Mucosa of stomach (tissue), 1 donor: Measurements from ENCODE around the gene FRAT1.

ENCODE experiments used
- H3K27me3 ChIP-seq: one replicate; pipeline ENCODE4 v1.7.0; 2013; ENCODE audit warnings: mild to moderate bottlenecking, low read length; ENCODE audit not compliant: control insufficient read depth, insufficient read depth
- H3K36me3 ChIP-seq: one replicate; pipeline ENCODE4 v1.7.0; 2013; ENCODE audit warnings: low read length; ENCODE audit not compliant: control insufficient read depth, insufficient read depth
- H3K4me1 ChIP-seq: one replicate; pipeline ENCODE4 v1.7.0; 2013; ENCODE audit warnings: mild to moderate bottlenecking, low read length; ENCODE audit not compliant: control insufficient read depth, insufficient read depth
- H3K4me3 ChIP-seq: one replicate; pipeline ENCODE4 v1.7.0; 2013; ENCODE audit warnings: low read length
- H3K9ac ChIP-seq: one replicate; pipeline ENCODE4 v1.7.0; 2013; ENCODE audit warnings: mild to moderate bottlenecking, low read length, moderate library complexity
- H3K9me3 ChIP-seq: one replicate; pipeline ENCODE4 v1.7.0; 2013; ENCODE audit warnings: mild to moderate bottlenecking, low read length, moderate library complexity; ENCODE audit not compliant: control insufficient read depth
- donor health status: Pancreatic carcinoma.

FRAT1 gene

DNA sequence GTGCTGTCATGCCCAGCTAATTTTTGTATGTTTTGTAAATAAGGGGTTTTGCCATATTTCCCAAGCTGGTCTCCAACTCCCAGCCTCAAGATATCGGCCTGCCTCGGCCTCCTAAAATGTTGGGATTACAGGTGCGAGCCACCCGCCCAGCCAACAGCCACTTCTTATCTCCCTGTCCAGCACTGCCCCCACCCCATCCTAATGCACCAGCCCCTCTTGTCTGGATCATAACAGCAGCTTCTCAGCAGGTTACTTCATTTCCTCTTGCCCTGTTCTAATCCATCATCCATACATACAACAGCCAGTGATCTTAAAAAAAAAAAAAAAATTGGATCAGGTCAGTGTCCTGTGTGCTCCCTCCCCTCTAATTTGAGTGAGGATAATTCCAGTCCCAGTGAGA, 28.2 kb downstream of the FRAT1 start:
- Histone ChIP-seq H3K4me1 (peaks cover 10% of the 10 kb centered on the region), H3K27me3 (no peaks in the 10 kb centered on the region), H3K9me3 (no peaks in the 10 kb centered on the region), H3K9ac (no peak overlapping the region), H3K36me3 (no peaks in the 10 kb centered on the region), H3K4me3 (no peak overlapping the region)

DNA sequence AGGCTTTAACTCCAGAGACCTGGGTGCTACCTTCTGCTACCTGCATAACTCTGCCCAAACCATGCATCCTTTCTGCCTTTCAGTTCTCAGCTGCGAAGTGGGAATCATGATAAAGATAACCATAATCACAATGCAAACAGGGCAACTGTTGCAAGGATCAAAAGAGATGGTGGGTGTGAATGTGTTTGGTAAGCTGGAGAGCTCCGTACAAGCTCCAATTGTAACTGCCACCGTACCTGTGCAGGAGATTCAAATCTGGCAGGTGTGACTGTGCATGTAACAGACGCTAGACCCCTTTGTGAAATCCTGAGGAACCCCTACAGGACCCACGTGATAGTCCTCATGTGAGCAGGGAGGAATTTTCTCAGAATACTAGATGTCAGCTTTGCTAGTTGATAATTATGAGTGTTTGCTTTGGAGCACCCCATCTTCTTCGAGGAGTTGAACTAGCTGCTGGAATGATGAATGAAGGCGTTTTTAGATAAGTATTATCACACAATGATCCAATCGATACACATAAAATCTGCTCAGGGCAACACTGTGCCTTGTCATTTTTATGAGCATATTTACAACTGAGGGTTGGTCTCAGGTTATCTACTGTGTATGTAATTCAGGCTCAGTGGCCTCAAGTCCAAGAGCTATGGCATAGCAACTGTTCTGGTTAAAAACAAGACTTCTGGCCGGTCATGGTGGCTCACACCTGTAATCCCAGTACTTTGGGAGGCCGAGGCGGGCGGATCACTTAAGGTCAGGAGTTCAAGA, 30.9 kb downstream of the FRAT1 start:
- Histone ChIP-seq H3K36me3 (no peaks in the 10 kb centered on the region), H3K9ac (no peak overlapping the region), H3K4me1 (peaks cover 10% of the 10 kb centered on the region), H3K9me3 (no peaks in the 10 kb centered on the region), H3K4me3 (no peak overlapping the region), H3K27me3 (no peaks in the 10 kb centered on the region)

DNA sequence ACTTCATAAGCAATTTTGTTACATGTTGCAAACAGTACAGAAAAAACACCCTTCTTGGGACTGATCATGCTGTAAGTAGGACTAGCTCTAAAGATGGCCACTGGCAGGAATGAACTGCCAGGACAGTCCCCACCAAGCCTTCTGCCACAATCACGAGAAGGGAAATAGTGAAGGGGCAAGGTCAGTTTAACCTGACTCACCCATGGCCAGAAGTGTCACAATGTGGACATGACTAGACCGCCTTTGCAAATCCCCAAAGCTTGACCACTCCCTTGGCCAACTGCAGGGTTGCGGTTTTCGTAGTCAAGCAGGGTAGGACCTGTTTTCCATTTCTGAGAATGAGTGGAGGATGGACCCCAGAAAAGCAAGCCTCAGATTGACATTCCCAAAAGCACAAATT, 34.9 kb downstream of the FRAT1 start:
- H3K36me3 ChIP-seq = peaks cover 9% of the 10 kb centered on the region
- H3K9ac ChIP-seq = no peak overlapping the region
- H3K9me3 ChIP-seq = no peaks in the 10 kb centered on the region
- H3K4me3 ChIP-seq = no peak overlapping the region
- no peaks in the 10 kb centered on the region for H3K27me3 ChIP-seq
- peaks cover 10% of the 10 kb centered on the region for H3K4me1 ChIP-seq

- Histone ChIP-seq H3K9me3 (no peaks in the 10 kb centered on the region), H3K9ac (no peak overlapping the region), H3K4me3 (no peak overlapping the region), H3K4me1 (no peaks in the 10 kb centered on the region), H3K36me3 (peaks cover 9% of the 10 kb centered on the region), H3K27me3 (no peaks in the 10 kb centered on the region)
Measured at GRCh38 chr10:97355571-97355975, 36.5 kb downstream of the FRAT1 start.

DNA sequence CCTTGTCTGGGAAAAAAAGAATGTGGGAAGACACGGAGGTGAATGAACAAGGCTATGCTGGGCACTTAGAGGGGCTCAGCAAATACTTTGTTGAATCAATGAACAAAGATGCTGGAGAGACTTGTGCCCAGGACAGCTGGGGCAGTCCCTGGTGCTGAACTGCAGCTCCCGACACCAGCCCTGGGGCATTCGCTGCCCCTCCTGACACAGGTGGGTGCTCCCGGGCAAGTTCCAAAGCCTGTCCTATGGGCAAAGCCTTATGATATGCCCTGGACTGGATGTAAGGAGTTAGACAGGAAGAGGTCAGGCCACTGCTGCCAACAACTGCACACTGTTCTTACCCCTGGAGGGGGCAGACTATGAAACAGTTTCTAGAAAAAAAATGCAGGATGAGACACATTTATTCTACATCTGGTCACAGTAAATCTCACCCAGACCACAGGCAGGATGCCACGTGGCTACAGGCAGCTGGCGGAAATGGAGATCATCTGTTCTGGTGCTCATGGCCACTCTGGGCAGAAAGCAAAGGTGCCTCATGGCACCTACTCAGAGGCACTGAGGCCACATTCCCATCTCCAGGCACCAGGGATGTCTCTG, 37.3 kb downstream of the FRAT1 start:
- H3K36me3 ChIP-seq = peaks cover 9% of the 10 kb centered on the region
- no peaks in the 10 kb centered on the region for H3K27me3 ChIP-seq
- H3K4me3 ChIP-seq = no peak overlapping the region
- H3K9me3 ChIP-seq = no peaks in the 10 kb centered on the region
- no peak overlapping the region for H3K9ac ChIP-seq
- H3K4me1 ChIP-seq = no peaks in the 10 kb centered on the region

DNA sequence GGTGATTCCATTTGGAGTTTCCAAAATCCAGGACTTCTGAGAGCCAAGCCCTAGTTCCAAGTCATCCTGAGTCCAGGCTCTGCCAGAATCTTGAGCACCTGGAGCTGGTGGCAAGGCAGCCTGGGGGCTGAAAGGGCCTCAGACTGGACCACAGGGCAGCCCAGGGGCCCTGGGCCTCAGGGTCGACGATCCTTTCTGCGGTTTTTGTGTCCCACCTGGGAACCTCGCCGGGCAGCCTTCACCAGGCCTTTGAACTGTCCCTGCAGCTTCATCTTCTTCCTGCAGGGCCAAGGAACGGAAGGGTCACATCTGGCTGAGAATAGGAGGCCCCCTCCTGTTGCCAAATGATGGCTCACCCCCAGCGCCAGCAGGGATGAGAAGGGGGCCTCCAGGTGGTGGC, 37.8 kb downstream of the FRAT1 start:
- Histone ChIP-seq H3K36me3 (peaks cover 9% of the 10 kb centered on the region), H3K4me3 (no peak overlapping the region), H3K9ac (no peak overlapping the region), H3K4me1 (no peaks in the 10 kb centered on the region), H3K27me3 (no peaks in the 10 kb centered on the region), H3K9me3 (no peaks in the 10 kb centered on the region)

DNA sequence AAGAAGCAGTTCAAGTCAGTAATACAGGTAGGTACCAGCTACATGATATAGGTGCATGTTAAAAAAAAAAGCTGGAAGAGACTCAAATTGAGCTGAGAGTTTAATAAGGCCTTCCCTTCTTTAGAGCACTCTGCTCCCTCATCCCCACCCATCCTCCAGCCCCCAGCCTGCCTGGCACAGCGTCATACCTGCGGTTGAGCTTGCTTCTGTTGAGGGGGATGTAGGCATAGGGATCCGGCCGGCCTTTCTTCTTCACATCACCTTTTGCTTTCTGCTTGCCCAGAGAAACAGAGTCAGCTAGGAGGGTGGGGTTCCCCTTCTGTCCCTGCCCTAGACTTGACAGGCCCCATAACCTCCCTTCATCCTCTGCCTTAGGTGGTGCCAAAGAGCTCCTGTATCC, 39.3 kb downstream of the FRAT1 start:
- Histone ChIP-seq H3K4me3 (no peak overlapping the region), H3K4me1 (no peaks in the 10 kb centered on the region), H3K36me3 (peaks cover 9% of the 10 kb centered on the region), H3K9ac (no peak overlapping the region), H3K27me3 (no peaks in the 10 kb centered on the region), H3K9me3 (no peaks in the 10 kb centered on the region)

DNA sequence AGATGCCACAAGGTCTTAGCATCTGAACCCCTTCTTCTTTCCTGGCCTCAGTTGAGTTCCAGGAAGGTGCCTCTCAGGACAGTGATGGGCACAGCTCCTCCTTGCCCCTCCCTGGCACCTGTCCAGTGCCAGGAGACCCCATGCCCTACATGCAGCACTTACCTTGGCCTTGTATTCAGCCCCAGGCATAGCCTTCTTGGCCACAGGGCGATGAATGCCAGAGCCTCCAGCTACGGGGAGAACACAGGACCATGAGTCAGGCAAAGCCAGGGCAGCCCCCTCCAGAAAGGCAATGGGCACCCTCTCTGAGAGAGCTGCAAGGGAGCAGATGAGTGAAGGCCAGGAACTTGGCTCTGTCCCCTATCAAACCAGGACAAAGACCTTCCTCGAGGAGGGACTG, 39.7 kb downstream of the FRAT1 start:
- H3K36me3 ChIP-seq = peaks cover 9% of the 10 kb centered on the region
- no peak overlapping the region for H3K4me3 ChIP-seq
- no peaks in the 10 kb centered on the region for H3K4me1 ChIP-seq
- H3K9ac ChIP-seq = no peak overlapping the region
- no peaks in the 10 kb centered on the region for H3K27me3 ChIP-seq
- no peaks in the 10 kb centered on the region for H3K9me3 ChIP-seq

DNA sequence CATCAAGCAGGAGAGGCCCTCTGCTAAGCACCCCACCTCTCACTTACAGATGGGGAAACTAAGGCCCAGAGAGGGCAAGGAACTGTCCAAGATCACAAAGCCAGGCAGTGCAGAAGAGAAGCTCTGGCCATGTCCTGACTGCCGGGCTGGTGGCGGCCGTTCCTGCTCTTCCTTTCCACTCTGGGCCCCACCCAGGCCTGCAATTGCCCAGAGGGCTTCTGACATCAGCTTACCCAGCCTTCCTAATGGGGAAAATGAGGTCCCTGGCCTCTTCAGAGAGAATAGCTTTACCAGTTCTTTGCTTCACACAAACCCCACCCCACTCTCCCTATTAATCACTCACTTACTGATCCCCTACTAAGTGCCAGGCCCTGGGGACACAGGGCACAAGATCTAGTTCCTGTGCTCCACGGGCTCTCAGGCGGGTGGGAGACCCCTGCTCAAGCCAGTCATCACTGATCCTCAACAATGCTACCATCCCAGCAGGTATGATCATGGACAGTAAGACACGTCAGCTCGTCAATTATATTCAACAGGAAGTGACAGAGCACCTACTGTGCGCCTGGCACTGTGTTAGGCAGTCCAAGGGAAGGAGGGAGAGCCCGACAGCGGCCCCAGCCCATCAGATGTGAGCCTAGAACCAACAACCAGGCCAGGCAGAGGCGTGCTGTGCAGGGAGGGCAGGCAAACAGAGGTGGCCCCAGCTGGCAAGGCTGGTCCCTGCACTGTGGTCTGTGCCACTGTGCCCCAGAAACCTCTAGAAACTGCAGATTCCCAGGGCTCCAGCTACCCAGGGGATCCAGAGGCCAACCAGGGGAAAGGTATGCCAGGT, 41.9 kb downstream of the FRAT1 start:
- Histone ChIP-seq H3K9ac (no peak overlapping the region), H3K36me3 (peaks cover 9% of the 10 kb centered on the region), H3K4me1 (no peaks in the 10 kb centered on the region), H3K4me3 (no peak overlapping the region), H3K9me3 (no peaks in the 10 kb centered on the region), H3K27me3 (no peaks in the 10 kb centered on the region)

DNA sequence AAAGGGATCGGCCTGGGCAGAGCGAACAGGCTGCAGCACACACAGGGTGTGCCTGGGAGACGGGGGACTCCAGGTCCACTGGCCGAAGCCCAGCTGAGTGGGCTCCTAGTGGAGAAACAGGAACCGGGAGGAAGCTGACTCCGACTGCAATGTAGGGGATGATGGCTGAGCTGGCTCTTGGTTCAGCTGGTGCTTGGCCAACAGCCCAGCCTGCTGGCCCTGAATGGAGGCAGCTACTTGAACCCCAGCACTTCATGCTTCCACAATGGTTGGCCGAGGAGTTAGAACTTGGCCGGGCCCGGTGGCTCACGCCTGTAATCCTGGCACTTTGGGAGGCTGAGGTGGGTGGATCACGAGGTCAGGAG, 42.4 kb downstream of the FRAT1 start:
- H3K9me3 ChIP-seq = no peaks in the 10 kb centered on the region
- no peak overlapping the region for H3K4me3 ChIP-seq
- H3K9ac ChIP-seq = no peak overlapping the region
- H3K36me3 ChIP-seq = peaks cover 10% of the 10 kb centered on the region
- no peaks in the 10 kb centered on the region for H3K4me1 ChIP-seq
- no peaks in the 10 kb centered on the region for H3K27me3 ChIP-seq

DNA sequence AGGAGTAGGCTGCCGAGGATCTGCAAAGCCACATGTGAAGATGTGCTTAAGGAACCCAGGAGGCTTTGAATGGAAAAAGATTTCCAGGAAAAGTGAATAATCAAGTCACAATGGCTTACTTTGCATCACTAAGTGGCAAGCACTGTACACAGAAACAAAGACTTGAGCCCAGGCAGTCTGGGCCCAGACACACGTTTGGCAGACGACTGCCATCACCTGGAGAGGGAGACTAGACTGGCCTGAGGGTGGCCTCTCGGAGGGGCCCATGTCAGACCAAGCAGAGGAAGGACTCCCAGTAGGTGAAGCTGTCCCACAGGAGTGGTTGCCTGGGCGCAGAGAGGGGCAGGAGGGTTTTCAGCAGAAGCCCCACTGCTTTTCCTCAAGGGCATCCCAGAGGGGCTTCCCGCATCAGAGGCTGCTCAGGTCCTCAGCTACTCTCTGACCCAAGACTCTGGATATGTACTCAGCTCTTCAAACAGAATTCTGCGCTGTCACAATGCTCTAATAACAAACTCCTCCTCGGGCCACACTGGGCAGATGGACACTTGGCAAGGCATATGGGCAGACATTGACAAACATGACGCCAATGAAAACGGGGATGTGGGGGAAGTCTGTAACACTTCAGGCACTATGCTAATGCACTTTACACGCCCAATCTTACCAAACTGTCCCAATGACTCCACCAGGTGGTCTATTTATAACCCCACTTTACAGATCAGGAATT, 43.4 kb downstream of the FRAT1 start:
- no peaks in the 10 kb centered on the region for H3K9me3 ChIP-seq
- no peak overlapping the region for H3K9ac ChIP-seq
- H3K4me1 ChIP-seq = no peaks in the 10 kb centered on the region
- no peaks in the 10 kb centered on the region for H3K27me3 ChIP-seq
- peaks cover 4% of the 10 kb centered on the region for H3K36me3 ChIP-seq
- no peak overlapping the region for H3K4me3 ChIP-seq

- H3K9ac ChIP-seq = no peak overlapping the region
- H3K27me3 ChIP-seq = no peaks in the 10 kb centered on the region
- no peaks in the 10 kb centered on the region for H3K4me1 ChIP-seq
- no peaks in the 10 kb centered on the region for H3K9me3 ChIP-seq
- H3K4me3 ChIP-seq = no peak overlapping the region
- peaks cover 4% of the 10 kb centered on the region for H3K36me3 ChIP-seq
Measured at GRCh38 chr10:97363071-97363470, 44.0 kb downstream of the FRAT1 start.
